GM19025 (cell line): ENCODE measurements around the gene SYCP1.
"Not testable (repeated sequence)": the region's sequence is repeated elsewhere in the genome, so short reads cannot be mapped to it uniquely, and the experiment has no call there.

Experiments
- ATAC-seq: cut with Tn5 transposase; IDR thresholded peaks from one replicate; pipeline ENCODE4 v1.9.1; 2021; ENCODE audit warnings: mild to moderate bottlenecking, low read depth, moderate library complexity; ENCODE audit not compliant: unreplicated experiment

SYCP1 gene

DNA sequence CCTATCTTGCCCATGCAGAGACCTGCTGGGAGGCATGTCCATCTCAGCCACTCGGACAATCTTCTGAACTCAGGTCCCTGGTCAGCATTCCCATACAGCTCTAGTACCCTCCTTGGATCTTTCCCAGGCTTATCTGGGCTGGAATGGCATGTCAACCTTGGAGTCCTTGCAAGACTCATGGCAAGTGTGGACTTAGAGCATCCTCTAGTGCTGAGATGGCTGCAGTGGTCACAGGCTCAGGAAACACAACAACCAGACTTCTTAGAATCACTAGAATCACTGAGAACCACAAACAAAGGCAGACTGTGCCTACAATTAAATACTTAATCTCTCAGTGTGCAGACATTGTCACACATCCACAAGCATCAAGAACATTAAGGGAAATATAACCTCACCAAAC is 101.9 kb downstream of the SYCP1 start:
- no peak for ATAC-seq

DNA sequence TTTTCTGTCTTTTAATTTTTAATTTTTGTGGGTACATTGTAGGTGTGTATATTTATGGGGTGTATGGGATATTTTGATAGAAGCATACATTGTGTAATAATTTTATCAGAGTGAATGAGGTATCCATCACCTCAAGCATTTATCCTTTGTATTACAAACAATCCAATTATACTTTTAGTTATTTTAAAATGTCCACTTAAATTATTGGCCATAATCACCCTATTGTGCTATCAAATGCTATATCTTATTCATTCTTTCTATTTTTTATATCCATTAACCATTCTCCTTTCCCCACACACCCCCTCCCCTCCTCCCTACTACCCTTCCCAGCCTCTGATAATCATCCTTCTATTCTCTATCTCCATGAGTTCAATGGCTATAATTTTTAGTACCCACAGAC is 104.8 kb downstream of the SYCP1 start:
- ATAC-seq = no peak

DNA sequence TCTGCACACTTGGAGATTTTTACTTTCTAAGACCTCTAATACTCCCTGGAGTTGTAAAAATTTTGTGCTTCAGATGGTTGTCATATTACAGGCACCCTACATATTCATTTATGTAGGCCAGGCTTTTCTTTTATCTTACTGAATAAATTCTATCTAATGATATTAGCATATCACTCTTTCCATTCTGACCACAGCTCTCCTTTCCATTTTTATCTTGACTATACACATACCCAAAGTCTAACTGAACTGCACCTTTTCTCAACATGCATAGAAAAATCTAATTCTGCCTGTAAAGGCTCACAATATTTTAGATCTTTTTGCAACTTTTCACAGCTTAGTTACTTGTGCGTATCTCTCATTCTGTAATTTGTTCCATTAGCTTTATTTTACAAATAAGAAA is 122.2 kb downstream of the SYCP1 start:
- ATAC-seq = no peak

DNA sequence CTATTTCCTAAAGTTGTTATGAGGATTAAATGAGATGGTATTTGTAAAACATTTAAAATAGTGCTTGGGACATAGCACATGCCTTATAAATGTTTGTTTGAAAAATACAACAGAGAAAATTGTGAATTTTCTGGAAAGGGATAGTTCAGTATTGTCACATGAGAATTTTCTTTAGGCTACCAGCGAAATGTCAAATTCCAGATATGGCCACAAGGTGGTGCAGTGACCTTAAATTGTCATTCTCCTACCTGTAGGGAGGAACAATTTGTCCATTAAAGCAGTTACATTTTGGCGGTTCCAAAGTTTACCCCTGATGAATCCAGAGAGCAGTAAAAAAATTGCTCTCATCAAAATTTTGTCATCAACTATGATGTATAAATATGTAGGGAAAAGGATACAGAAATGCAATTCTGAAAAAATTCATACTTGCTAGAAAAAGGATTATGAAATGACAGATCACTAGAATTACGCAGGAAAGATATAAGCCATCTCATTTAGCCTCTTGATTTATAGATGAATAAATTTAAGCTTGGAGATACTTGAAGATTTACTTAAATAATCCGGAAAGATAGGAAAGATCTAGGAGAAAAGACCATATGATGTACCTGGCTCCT is 124.7 kb downstream of the SYCP1 start:
- ATAC-seq = no peak

DNA sequence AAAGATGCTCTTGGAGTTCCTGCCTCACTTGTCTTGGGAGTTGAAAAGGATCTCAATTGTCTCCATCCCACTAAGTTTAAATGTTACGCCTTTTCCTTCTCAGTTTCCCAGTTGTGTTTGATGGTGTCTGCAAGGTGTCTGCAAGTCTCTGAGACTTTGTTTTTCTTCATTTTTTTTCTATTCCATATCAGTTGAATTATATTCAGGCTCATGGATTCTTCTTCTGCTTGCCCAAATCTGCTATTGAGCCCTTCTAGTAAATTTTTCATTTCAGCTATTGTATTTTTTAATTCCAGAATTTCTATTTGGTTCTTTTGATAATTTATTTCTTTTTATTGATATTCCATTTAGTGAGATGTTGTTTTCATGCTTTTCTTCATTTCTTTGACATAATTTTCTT is 127.6 kb downstream of the SYCP1 start:
- no peak for ATAC-seq

DNA sequence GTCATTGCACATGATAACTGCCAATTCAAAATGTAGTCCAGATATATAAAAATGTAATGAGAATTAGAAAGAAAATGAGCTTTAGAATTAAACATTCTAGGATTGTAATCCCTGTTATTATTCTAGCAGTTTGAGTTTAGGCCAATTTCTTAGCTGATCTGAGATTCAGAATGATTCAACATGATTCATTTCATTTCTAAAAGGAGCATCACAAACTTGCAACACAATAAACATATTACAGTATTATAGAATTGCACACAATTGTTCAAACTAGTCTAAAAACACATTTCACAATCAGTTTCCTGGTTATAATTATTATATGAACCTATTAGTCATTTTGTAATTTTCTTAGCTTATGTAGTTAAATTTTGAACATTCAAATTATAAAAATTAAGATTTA is 131.6 kb downstream of the SYCP1 start:
- no peak for ATAC-seq

DNA sequence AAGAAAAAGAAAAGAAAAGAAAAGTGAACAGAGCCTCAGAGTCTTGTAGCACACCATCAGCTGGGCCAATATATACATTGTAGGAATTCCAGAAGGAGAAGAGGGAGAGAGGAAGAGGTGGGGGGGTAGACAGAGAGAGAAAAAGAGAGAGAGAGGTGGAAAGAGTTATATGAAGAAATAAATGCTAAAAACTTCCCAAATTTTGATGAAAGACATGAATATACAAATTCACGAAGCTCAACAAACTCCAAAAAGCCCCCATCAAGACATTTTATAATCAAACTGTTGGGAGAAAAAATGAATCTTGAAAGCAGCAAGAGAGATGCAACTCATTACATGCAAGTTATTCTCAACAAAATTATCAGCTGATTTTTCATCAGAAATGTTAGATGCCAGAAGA is 133.4 kb downstream of the SYCP1 start:
- ATAC-seq = no peak

DNA sequence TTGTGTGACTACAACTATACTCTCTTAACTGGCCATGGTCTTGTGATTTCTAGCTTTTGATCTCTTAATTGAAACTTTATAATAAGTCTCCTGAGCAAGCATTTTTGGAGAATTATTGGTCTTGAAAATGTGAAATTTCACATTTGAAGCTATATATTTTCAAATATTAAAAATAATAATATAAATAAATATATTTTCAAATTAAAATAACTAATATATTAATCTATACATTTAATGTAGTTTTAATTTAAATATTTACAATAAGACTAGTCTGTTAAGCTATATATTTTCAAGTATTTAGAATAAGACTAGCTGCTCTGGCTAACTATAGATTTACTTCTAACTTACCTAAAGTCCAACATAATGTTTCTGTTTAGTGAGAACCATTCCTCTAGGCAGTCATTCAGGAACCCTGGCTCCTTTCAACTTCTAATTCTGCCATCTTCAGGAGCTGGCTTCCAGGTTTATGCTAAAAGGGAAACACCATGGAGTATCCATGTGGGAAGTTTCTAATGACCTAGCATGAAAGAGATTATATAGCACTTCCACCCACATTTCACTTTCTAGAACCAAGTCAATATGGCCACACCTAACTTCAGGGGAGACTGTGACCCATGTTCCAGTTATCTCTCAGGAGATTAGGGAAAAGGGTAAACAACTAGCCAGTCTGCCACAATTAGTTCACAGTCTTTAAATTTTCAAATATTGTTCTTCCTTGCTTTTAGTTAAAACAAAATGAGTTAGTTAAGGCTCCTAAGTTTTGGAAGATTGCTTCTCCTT is 143.0 kb downstream of the SYCP1 start:
- ATAC-seq = no peak

DNA sequence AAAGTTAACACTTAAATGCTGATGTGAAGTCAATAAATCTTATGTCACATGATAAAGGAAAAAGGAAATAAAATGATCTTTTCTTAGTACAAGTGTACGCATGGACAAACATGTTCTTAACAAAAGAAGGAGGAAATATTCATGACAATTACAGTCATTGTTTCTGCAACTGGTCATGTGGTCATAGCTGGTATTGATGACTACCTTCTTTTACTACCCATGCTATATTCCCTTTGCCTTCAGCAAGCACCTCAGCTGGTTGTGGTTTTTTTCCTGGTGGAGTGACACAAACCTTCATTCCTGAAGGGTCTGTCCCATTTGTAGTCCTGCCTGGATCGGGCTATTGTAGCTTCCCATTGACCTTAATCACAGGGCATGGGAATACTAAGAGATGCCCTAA is 151.5 kb downstream of the SYCP1 start:
- no peak for ATAC-seq

DNA sequence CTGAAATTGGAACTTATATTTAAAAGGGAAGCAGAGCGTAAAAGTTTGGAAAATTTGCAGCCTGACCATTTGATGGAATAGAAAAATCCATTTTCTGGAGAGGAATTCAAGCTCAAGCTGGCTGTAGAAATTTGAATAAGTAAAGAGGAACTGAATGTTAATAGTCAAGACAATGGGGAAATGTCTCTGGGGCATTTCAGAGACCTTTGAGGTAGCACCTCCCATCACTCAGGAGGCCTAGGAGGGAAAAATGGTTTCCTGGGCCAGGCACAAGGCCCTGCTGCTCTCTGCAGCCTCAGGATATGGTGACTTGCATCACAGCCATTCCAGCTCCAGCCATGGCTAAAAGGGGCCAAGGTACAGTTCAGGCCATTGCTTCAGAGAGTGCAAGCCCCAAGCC is 157.3 kb downstream of the SYCP1 start:
- no peak for ATAC-seq

DNA sequence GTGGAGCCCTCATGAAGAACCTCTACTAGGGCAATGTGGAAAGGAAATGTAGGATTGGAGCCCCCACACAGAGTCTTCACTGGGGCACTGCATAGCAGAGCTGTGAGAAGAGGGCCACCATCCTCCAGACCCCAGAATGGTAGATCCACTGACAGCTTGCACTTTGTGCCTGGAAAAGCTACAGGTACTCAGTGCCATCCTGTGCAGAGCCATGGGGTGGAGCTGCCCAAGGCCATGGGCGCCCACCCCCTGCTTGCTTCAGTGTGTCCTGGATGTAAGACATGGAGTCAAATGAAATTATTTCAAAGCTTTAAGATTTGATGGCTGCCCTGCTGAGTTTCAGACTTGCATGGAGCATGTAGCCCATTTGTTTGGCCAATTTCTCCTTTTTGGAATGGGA is 157.8 kb downstream of the SYCP1 start:
- no peak for ATAC-seq

DNA sequence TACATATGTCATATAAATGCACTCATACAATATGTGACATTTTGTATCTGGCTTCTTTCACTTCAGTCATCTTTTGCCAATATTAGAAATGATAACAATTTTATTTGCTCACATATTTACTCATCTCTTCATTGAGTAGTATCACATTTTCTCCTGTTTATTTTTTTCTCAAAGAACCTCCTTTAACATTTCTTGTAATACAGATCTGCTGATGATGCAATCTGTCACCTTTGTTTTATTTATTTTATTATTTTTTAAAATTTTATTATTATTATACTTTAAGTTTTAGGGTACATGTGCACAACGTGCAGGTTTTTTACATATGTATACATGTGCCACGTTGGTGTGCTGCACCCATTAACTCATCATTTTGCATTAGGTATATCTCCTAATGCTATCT is 159.1 kb downstream of the SYCP1 start:
- no peak for ATAC-seq

DNA sequence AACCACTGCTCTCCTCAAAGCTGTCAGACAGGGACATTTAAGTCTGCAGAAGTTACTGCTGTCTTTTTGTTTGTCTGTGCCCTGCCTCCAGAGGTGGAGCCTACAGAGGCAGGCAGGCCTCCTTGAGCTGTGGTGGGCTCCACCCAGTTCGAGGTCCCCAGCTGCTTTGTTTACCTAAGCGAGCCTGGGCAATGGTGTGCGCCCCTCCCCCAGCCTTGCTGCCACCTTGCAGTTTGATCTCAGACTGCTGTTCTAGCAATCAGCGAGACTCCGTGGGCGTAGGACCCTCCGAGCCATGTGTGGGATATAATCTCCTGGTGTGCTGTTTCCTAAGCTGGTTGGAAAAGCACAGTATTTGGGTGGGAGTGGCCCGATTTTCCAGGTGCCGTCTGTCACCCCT is 164.9 kb downstream of the SYCP1 start:
- ATAC-seq = not testable (repeated sequence)

DNA sequence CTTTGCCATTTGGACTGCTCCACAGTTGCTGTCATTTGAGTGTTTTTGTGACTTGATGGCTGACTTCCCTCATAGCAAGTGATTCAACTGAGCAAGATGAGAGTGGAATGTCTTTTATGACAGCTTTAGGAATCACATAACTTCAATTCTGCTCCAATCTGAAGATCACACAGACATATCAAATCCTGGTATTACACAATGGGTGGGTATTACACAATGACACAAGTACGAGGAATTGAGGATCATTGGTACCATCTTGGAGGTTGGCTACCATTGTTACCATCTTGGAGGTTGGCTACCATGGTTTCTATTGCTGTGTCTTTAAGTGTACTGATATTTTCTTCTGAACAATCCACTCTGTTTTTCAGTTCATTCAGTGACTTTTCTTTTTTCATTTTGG is 166.5 kb downstream of the SYCP1 start:
- ATAC-seq = no peak

DNA sequence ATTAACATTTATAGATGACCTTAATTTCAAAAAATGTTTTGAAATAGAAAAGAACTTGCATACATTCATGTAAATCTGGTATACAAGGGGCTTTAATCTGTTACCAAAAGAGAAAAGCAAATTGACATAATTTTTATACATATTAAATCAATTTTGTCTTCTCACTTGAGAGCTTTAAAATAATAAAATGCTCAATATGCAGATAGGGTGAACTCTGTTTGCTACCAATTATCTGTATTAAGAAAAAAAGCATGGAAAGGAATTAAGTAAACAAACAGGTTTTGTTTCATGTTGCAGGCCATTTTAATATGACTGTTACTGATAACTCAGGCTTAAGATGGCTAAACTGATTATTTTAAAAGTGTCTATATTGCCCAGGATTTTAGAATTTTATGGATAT is 168.9 kb downstream of the SYCP1 start:
- ATAC-seq = no peak

DNA sequence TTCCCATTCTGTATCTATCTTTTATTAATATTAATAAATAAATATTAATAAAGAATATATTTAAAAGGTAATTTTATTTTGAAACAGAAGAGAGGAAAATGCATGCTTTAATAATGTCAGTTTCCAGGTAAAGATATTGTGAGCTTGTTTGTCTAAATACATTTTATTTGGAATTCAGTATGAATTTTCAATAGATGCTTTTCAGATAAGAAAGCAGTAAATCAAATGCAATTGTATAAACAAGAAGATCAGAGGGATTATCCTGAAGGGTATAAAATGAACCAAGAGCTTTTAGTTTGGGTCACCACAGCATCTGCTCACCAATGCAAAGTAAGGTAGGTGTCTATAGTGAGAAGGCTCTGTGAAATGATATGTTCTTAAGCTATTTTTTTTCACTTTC is 174.9 kb downstream of the SYCP1 start, which contains the start of gene TSHB:
Gene TSHB, plus strand, starts transcription at position 301 of the 400 bp plus-strand sequence. CDS start 3,537 bp downstream, outside the sequence.
- ATAC-seq = no peak

DNA sequence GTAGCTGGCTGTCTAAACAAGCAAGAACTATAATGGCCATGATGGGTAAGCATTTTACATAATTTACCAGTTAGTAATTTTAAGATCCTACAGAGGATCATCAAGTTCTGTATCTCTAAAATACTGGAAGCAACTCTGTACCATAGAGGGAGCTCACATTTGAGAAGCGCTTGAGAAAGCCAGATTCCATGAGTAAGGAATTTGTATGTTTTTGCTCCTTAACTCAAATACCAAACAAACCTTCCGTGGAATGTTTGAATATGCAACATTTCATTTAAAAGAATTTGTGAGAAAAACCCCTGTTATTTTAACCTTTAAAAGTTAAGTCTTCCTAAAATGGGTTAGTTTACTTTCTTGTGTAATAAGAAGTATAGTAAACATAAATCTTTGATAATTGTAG is 176.9 kb downstream of the SYCP1 start:
- ATAC-seq = no peak

DNA sequence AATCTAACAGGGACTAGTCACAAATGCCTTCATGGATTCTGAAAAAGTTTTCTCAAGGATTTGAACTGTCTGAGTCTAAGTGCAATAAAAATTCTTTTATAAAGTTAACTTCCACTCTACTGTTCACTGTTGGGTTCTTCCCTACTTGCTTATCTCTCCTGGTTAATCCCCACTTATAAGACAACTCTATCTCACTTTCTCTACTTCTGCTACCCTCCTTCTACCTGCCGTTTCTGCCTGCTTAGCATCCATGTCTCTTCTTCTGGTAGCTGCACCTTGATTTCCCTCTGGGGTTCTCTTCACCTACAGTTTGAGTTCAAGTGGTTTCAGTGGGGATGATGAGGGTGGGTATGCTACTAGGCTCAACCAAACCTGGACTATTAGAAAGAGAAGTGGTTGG is 181.0 kb downstream of the SYCP1 start:
- ATAC-seq = no peak

DNA sequence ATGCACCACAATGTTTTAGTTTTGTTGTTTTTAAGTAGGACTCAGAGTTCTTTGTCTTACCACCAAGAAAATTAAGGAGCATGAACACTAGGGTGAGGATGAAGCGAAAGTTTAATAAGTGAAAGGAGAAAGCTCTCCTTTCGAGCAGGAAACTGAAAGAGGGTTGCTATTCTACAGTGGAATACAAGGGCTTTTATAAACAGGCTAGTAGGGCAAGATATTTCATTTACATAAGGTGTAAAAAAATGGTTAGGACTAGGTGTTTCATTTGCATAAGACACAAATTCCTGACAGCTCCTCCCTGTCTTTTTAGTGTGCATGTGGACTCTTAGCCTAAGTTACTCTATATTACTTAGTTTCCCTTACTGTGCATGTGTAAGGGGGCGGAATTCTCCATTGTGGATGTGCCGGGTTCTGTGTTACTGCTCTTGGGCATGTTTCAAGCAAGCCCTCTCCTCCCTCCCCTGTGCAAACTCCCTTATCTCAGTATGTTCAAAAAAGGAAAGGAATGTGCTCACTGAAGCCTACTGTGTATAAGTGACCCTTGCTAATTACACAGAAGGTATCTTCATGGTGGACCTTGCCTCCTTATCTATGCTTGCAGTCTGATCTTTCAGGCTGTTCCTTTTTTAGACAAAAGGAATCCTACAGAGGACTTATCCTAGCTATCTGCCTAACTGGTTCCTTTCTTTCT is 182.3 kb downstream of the SYCP1 start:
- ATAC-seq = no peak

DNA sequence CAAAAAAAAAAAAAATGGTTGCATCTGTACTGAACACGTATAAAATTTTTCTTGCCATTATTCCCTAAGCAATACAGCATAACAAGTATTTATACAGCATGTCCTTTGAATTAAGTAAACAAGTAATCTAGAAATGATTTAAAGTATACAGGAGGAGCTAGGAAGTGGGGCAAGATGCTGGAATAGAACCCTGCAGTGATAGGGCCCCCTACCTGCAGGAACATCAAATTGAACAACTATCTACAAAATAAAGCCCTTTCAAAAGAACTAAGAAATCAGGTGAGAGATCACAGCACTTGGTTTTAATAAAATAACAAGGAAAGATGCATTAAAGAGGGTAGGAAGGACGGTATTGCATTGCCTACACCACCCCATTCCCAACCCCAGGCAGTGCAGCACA is 185.8 kb downstream of the SYCP1 start:
- no peak for ATAC-seq

DNA sequence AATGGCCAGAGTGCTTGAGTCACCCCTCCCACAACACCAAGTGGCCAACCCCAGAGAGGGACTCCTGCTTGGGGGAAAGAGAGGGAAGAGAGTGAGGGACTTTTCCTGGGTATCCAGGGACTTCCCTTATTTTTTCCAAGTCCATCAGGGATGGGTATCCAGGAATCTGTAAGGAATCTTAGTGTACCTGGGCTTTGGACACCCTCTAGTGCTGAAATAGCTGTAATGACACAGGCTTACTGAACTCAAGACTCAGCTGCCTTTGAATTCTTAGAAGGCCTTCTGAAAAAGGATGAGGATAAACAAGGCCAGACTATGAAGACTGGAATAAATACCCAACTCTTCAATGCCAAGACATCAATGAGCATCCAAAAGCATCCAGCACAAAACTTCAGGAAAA is 187.0 kb downstream of the SYCP1 start:
- ATAC-seq = no peak
